HG03469 (cell line): ENCODE results near the gene SHISA6.

Experiments
- ATAC-seq: cut with Tn5 transposase; IDR thresholded peaks from one replicate; pipeline ENCODE4 v1.9.1; 2021; ENCODE audit warnings: mild to moderate bottlenecking, moderate library complexity, moderate number of reproducible peaks; ENCODE audit not compliant: unreplicated experiment

Gene SHISA6

GRCh38 chr17:11564589-11565380 lies 323.8 kb downstream of the SHISA6 start:
- no peak for ATAC-seq

GRCh38 chr17:11565591-11565990 lies 324.6 kb downstream of the SHISA6 start:
- no peak for ATAC-seq

- no peak for ATAC-seq
Observed at GRCh38 chr17:11578998-11579397, 338.0 kb downstream of the SHISA6 start.

GRCh38 chr17:11580677-11581076 lies 339.7 kb downstream of the SHISA6 start:
- no peak for ATAC-seq

- ATAC-seq: no peak
Observed at GRCh38 chr17:11582217-11582616, 341.2 kb downstream of the SHISA6 start.

- no peak for ATAC-seq
Observed at GRCh38 chr17:11583306-11583992, 342.4 kb downstream of the SHISA6 start.

- no peak for ATAC-seq
Observed at GRCh38 chr17:11589716-11590115, 348.7 kb downstream of the SHISA6 start.

- ATAC-seq: no peak
Observed at GRCh38 chr17:11598274-11599221, 357.5 kb downstream of the SHISA6 start, which contains the start of gene DNAH9. Gene DNAH9 (plus strand): TSS chr17:11598470. CDS start chr17:11598499, 29 bp downstream.

GRCh38 chr17:11601661-11602060 lies 360.6 kb downstream of the SHISA6 start:
- ATAC-seq: no peak

- ATAC-seq: no peak
Observed at GRCh38 chr17:11608396-11608795, 367.4 kb downstream of the SHISA6 start.

- no peak for ATAC-seq
Observed at GRCh38 chr17:11610999-11611566, 370.1 kb downstream of the SHISA6 start.

GRCh38 chr17:11612956-11613355 lies 371.9 kb downstream of the SHISA6 start:
- ATAC-seq: no peak
